Motor neuron (in vitro differentiated cells): ENCODE data around the gene MYBBP1A. TPM values are rescaled to one million over a fixed set of nuclear protein-coding genes. Genes with fewer than 3 reads are reported as not detected.
"Not testable (repeated sequence)": the region's sequence is repeated elsewhere in the genome, so short reads cannot be mapped to it uniquely, and the experiment has no call there.

Experiments used
- ATAC-seq, 8 experiments: fragments of 200-7000 bp; cut with Tn5 transposase; replicated peaks in 6 of 8; 2 replicates each; pipeline ENCODE4 v1.8.0; 2021; ENCODE audit warnings: mild to moderate bottlenecking in 8 of 8, moderate library complexity in 8 of 8
- H3K27ac ChIP-seq, 2 donors: fragments of 250-450 bp; sonication (Bioruptor Pico); 2 replicates each; pipeline ENCODE4 v1.9.0; 2021; ENCODE audit warnings: antibody characterized with exemption in 2 of 2, mild to moderate bottlenecking in 2 of 2, moderate library complexity in 1 of 2
- H3K4me1 ChIP-seq, 2 donors: fragments of 250-450 bp; sonication (Bioruptor Pico); replicated peaks in 1 of 2; 2 replicates each; pipeline ENCODE4 v1.6.1; 2021; ENCODE audit warnings: antibody characterized with exemption in 2 of 2, mild to moderate bottlenecking in 2 of 2, moderate library complexity in 1 of 2
- H3K4me3 ChIP-seq, 5 donors: fragments of 250-450 bp; sonication (Bioruptor Pico); 2 replicates each; pipeline ENCODE4 v1.9.0; 2021; ENCODE audit warnings: antibody characterized with exemption in 5 of 5, mild to moderate bottlenecking in 5 of 5, moderate library complexity in 4 of 5
- WGBS, 10 experiments: fragments of 450-650 bp; shearing (Covaris generic); methylation state at CpG; one replicate each; pipeline ENCODE4 v1.0.0; 2022; 5-methylcytosine and 5-hydroxymethylcytosine counted together
- in situ Hi-C, 9 experiments: fragments of 400-800 bp; cut with MboI; loops; one replicate each; pipeline ENCODE4 v1.15.0; 2021; ENCODE audit warnings: low sequenced_read_pairs in 9 of 9, low pct_unique_long_range_greater_than_20kb in 2 of 9; ENCODE audit not compliant: unreplicated experiment in 9 of 9
- total RNA-seq, 8 experiments: library from RNA; unstranded; fragments of 300-600 nt; gene quantifications; 2 replicates each; pipeline versions ENCODE4 v1.2.3 to v1.2.4, GENCODE V29; 2022

MYBBP1A gene
- total RNA-seq, 8 experiments from 2014 or later, result 25.8 to 111 (median 38.2) TPM

- Histone ChIP-seq H3K27ac (no peak overlapping the region), H3K4me1 (peaks cover 14 to 39% of the 10 kb centered on the region in 2 donors), H3K4me3 (no peak overlapping the region)
- WGBS, 10 experiments, result 0 to 80% (median 61%) methylated on average over 1 to 15 of the region's 29 CpGs; no CpG with 5 or more reads in 6 of the 10 experiments
- ATAC-seq, result no peak
- in situ Hi-C loops, result no loop called here
These were observed 39.9 kb upstream of the MYBBP1A start for GRCh38 chr17:4594931-4595684.

DNA sequence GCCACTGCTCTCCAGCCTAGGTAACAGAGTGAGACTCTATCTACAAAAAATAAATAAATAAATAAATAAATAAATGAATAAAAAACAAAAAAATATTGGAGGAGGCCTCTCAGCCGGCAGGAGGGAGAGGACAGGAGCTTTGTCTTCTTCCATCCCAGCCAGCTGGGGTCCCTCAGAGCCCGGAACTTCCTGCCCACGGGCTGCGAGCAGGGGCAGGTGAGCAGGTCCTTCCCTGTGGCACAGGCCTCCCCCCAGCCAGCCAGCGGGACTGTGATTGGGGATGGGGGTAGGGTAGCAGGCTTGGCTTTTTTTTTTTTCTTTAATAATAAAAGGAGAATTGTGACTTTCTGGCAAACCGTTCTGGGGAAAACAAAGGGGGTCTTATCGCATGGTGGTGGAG is 39.2 kb upstream of the MYBBP1A start:
- peaks cover 7 to 32% of the 10 kb centered on the region in 2 donors for H3K4me1 ChIP-seq
- 53 to 85% (median 80%) methylated on average over 1 to 6 of the region's 7 CpGs; no CpG with 5 or more reads in 5 of the 10 experiments for WGBS, 10 experiments
- no peak for ATAC-seq
- in situ Hi-C loops, result no loop called here
- H3K4me3 ChIP-seq, result no peak overlapping the region
- no peak overlapping the region for H3K27ac ChIP-seq

DNA sequence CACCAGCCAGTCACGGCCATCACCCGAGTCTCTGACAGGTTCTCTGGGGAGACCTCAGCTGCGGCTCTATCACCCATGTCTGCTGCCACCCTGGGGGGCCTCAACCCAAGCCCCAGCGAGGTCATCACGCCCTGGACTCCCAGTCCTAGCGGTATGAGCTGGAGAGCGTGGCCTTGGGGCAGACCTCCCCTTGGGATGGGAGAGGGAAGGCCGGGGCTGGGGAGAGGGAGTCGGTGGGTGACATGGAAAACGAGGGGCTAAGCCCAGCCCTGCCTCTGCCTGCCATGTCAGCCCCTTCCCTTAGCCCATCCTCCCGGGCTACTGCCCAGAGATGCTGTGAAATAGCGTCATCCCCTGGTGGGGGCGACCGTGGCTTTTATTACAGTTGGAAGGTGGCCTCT is 37.8 kb upstream of the MYBBP1A start:
- Histone ChIP-seq H3K4me1 (peaks cover 0 to 23% of the 10 kb centered on the region in 2 donors), H3K27ac (no peak overlapping the region), H3K4me3 (no peak overlapping the region)
- peak in 1 of 8 experiments; percentile 1 for ATAC-seq
- in situ Hi-C loops, result no loop called here
- 50 to 100% (median 85%) methylated on average over 1 to 4 of the region's 14 CpGs; no CpG with 5 or more reads in 7 of the 10 experiments for WGBS, 10 experiments

GRCh38 chr17:4592240-4593005 is 37.2 kb upstream of the MYBBP1A start:
- ATAC-seq, result no peak
- H3K27ac ChIP-seq, result no peak overlapping the region
- peaks cover 0 to 23% of the 10 kb centered on the region in 2 donors for H3K4me1 ChIP-seq
- 0 to 100% (median 51%) methylated on average over 1 to 6 of the region's 11 CpGs; no CpG with 5 or more reads in 2 of the 10 experiments for WGBS, 10 experiments
- in situ Hi-C loops, result no loop called here
- no peak overlapping the region for H3K4me3 ChIP-seq

DNA sequence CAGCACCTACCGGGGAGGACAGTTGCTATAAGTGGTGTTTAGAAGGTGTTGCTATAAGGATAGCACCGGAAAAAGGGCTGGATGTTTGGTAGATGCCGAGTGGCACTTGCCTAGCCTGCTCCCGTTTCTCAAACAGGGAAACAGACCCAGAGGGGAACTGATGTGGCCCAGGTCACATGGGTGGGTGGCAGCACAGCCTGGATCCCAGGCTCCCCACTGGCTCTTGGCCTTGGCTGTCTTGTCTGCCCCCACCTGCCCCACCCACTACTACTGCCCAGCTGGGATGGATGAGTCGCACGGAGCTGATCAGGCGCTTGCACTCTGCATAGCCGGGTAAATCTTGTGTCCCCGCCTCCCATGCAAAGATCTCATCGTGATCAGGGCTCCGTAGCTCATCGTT is 36.3 kb upstream of the MYBBP1A start:
- in situ Hi-C loops, result no loop called here
- ATAC-seq, result peak; percentile 69 to 92 (median 90)
- WGBS, 10 experiments, result 0 to 71% (median 49%) methylated on average over 1 to 9 of the region's 12 CpGs; no CpG with 5 or more reads in 6 of the 10 experiments
- Histone ChIP-seq H3K4me3 (no peak overlapping the region), H3K27ac (no peak overlapping the region), H3K4me1 (peaks cover 0 to 23% of the 10 kb centered on the region in 2 donors)

- 55 to 100% (median 100%) methylated on average over 1 to 3 of the region's 10 CpGs; no CpG with 5 or more reads in 5 of the 10 experiments for WGBS, 10 experiments
- in situ Hi-C loops, result no loop called here
- no peak for ATAC-seq
These were observed 35.8 kb upstream of the MYBBP1A start for GRCh38 chr17:4590981-4591453.

GRCh38 chr17:4590042-4590441 is 34.9 kb upstream of the MYBBP1A start:
- ATAC-seq, H3K27ac ChIP-seq, in situ Hi-C loops, H3K4me3 ChIP-seq: not testable (repeated sequence)
- H3K4me1 ChIP-seq, result peaks cover 0 to 23% of the 10 kb centered on the region in 2 donors
- 60 to 100% (median 93%) methylated on average over 1 to 3 of the region's 11 CpGs; no CpG with 5 or more reads in 5 of the 10 experiments for WGBS, 10 experiments

More at GRCh38 chr17:4590981-4591453, 35.8 kb upstream of the MYBBP1A start:
- Histone ChIP-seq H3K4me3 (no peak overlapping the region), H3K4me1 (peaks cover 0 to 23% of the 10 kb centered on the region in 2 donors), H3K27ac (no peak overlapping the region)

- no peak for ATAC-seq
- H3K4me1 ChIP-seq, result peaks cover 0 to 22% of the 10 kb centered on the region in 2 donors
- no peak overlapping the region for H3K4me3 ChIP-seq
- 20 to 100% (median 87%) methylated on average over 1 to 5 of the region's 22 CpGs; no CpG with 5 or more reads in 5 of the 10 experiments for WGBS, 10 experiments
- H3K27ac ChIP-seq, result no peak overlapping the region
- in situ Hi-C loops, result no loop called here
These were observed 33.9 kb upstream of the MYBBP1A start for GRCh38 chr17:4588898-4589625.

DNA sequence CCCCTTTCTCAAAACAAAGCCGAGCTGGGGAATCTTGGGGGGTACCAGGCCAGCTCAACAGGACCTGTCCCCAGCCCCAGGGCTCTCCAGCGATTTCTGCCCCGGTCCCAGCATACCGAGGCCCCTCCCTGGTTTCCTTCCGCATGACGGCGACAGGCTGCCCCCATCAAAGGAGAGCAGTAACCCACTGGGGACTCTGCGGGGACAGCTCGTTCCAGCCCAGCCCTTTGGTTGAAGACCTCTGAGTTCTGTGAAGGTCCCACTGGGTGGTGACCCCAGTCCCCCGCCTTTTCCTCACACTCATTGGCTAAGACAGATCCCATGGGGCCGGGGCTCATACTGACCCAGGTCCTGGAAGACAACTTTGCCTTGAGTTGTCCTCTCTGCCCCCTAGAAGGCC is 33.2 kb upstream of the MYBBP1A start:
- peaks cover 3 to 27% of the 10 kb centered on the region in 2 donors for H3K4me1 ChIP-seq
- no peak for ATAC-seq
- no peak overlapping the region for H3K4me3 ChIP-seq
- 60 to 83% methylated on average over 1 to 4 of the region's 11 CpGs; no CpG with 5 or more reads in 8 of the 10 experiments for WGBS, 10 experiments
- H3K27ac ChIP-seq, result no peak overlapping the region
- in situ Hi-C loops, result no loop called here

- Histone ChIP-seq H3K4me1 (peaks cover 9 to 27% of the 10 kb centered on the region in 2 donors), H3K4me3 (no peak overlapping the region), H3K27ac (no peak overlapping the region)
- WGBS, 10 experiments, result 56 to 100% (median 73%) methylated on average over 1 to 6 of the region's 9 CpGs; no CpG with 5 or more reads in 5 of the 10 experiments
- ATAC-seq, result no peak
- in situ Hi-C loops, result no loop called here
These were observed 32.6 kb upstream of the MYBBP1A start for GRCh38 chr17:4587803-4588202.

DNA sequence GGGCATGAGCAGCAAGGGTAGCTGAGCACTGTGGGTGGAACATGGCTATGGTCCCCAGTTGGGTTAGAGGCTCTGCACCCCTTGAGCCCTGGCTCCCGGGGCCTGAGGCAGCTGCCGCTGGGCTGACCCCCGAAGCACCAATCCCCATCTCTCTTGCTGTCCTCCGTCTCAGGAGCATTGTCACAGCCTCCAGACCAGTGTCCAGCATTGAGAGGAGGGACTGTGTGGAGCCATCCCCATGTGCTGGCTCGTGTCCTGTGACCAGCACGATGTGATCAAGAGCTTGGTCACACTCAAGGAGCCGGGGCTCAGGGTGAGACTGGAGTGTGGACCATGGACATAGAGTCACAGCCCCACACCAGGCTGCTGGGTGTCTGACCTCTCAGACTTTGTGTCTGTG is 32.0 kb upstream of the MYBBP1A start:
- 0 to 100% (median 70%) methylated on average over 1 to 3 of the region's 7 CpGs; no CpG with 5 or more reads in 6 of the 10 experiments for WGBS, 10 experiments
- in situ Hi-C loops, result no loop called here
- peaks cover 15 to 33% of the 10 kb centered on the region in 2 donors for H3K4me1 ChIP-seq
- H3K27ac ChIP-seq, result no peak overlapping the region
- H3K4me3 ChIP-seq, result no peak overlapping the region
- no peak for ATAC-seq

GRCh38 chr17:4586043-4586442 is 30.9 kb upstream of the MYBBP1A start:
- H3K27ac ChIP-seq, result no peak overlapping the region
- ATAC-seq, result peak in 1 of 8 experiments; percentile 1
- 38 to 100% (median 81%) methylated on average over 1 to 6 of the region's 9 CpGs; no CpG with 5 or more reads in 3 of the 10 experiments for WGBS, 10 experiments
- no peak overlapping the region for H3K4me3 ChIP-seq
- peaks cover 18 to 28% of the 10 kb centered on the region in 2 donors for H3K4me1 ChIP-seq
- in situ Hi-C loops, result no loop called here
